Measurements from ENCODE around the gene DAPK1. TPM values are rescaled to one million over a fixed set of nuclear protein-coding genes. Genes with fewer than 3 reads are reported as not detected.

Gene DAPK1
- total and polyA plus RNA-seq, 4 donors = 33.0 to 301 (median 94.1) TPM

DNA sequence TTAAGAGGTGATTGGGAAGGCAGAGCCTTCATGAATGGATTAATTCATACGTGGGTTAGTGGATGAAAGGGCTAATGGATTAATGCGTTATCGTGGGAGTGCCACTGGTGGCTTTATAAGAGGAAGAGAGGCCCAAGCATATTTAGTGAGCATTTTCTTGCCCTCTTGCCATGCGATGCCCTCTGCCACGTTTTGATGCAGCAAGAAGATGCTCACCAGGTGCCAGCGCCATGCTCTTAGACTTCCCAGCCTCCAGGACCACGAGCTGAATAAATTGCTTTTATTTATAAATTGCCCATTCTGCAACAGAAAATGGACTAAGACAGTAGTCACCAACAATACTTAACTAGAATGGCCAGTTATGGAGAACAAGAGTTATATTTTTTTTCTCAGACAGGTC, 24.2 kb downstream of the DAPK1 start:
- no peak overlapping the region for H3K9ac ChIP-seq (ENCODE audit: insufficient read depth in 1 of 2, low read length in 2 of 2)
- H3K36me3 ChIP-seq (ENCODE audit: control insufficient read depth in 4 of 4, insufficient read depth in 4 of 4, low read length in 4 of 4) = peaks cover 0 to 18% (median 6%) of the 10 kb centered on the region in 4 donors
- ATAC-seq (ENCODE audit: insufficient read depth, low FRiP score) (no peak), DNase-seq (no peak)
- no peaks in the 10 kb centered on the region for H3K27me3 ChIP-seq (ENCODE audit: control insufficient read depth in 3 of 3, insufficient read depth in 3 of 3, low read length in 2 of 3)
- H3K9me3 ChIP-seq (ENCODE audit: control insufficient read depth in 4 of 4, insufficient read depth in 3 of 4, low read length in 3 of 4) = peaks cover 0 to 1% (median 0%) of the 10 kb centered on the region in 4 donors
- 85 to 97% methylated on average over 7 of the region's 7 CpGs for WGBS, 2 donors
- H3K4me1 ChIP-seq (ENCODE audit: control insufficient read depth in 5 of 5, insufficient read depth in 5 of 5, low read length in 5 of 5) = peaks cover 0 to 42% (median 14%) of the 10 kb centered on the region in 5 donors
- H3K27ac ChIP-seq (ENCODE audit: low read depth in 1 of 2, low read length in 1 of 2) = no peak overlapping the region
- H3K4me3 ChIP-seq = no peak overlapping the region
- TF ChIP-seq, protein P1, sequence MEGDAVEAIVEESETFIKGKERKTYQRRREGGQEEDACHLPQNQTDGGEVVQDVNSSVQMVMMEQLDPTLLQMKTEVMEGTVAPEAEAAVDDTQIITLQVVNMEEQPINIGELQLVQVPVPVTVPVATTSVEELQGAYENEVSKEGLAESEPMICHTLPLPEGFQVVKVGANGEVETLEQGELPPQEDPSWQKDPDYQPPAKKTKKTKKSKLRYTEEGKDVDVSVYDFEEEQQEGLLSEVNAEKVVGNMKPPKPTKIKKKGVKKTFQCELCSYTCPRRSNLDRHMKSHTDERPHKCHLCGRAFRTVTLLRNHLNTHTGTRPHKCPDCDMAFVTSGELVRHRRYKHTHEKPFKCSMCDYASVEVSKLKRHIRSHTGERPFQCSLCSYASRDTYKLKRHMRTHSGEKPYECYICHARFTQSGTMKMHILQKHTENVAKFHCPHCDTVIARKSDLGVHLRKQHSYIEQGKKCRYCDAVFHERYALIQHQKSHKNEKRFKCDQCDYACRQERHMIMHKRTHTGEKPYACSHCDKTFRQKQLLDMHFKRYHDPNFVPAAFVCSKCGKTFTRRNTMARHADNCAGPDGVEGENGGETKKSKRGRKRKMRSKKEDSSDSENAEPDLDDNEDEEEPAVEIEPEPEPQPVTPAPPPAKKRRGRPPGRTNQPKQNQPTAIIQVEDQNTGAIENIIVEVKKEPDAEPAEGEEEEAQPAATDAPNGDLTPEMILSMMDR (IDR thresholded peaks at IDR 0.05; ENCODE audit: control extremely low read depth, extremely low read depth) = no peak

DNA sequence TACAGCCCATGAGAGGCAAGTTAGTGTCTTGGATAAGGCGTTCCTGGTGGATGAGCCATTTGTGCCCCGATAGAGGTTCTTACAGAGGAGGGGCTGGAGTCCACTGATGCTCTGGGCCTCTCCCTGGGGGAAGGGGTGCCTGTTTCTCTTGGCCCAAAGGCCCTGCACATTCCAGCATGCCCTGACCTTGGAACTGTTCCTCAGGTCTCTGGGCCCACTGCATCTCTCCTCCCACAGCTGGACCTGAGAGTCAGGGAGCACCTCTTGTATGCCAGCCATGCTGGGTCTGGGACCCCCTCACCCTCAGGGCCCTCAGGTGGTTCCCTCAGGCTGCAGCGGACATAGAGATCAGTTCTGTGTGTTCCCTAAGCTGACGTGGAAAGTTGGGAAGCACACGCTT, 26.4 kb downstream of the DAPK1 start:
- H3K9ac ChIP-seq (ENCODE audit: insufficient read depth in 1 of 2, low read length in 2 of 2) = no peak overlapping the region
- WGBS, 2 donors = 78 to 87% methylated on average over 5 of the region's 5 CpGs
- no peak for DNase-seq
- H3K27ac ChIP-seq (ENCODE audit: low read depth in 1 of 2, low read length in 1 of 2) = no peak overlapping the region
- peaks cover 0 to 12% (median 6%) of the 10 kb centered on the region in 4 donors for H3K36me3 ChIP-seq (ENCODE audit: control insufficient read depth in 4 of 4, insufficient read depth in 4 of 4, low read length in 4 of 4)
- H3K27me3 ChIP-seq (ENCODE audit: control insufficient read depth in 3 of 3, insufficient read depth in 3 of 3, low read length in 2 of 3) = no peaks in the 10 kb centered on the region
- H3K4me3 ChIP-seq = no peak overlapping the region
- H3K9me3 ChIP-seq (ENCODE audit: control insufficient read depth in 4 of 4, insufficient read depth in 3 of 4, low read length in 3 of 4) = peaks cover 0 to 1% (median 0%) of the 10 kb centered on the region in 4 donors
- peaks cover 0 to 36% (median 12%) of the 10 kb centered on the region in 5 donors for H3K4me1 ChIP-seq (ENCODE audit: control insufficient read depth in 5 of 5, insufficient read depth in 5 of 5, low read length in 5 of 5)
- TF ChIP-seq, protein P1 (IDR thresholded peaks at IDR 0.05; ENCODE audit: control extremely low read depth, extremely low read depth) = no peak
- ATAC-seq (ENCODE audit: insufficient read depth, low FRiP score) = no peak

DNA sequence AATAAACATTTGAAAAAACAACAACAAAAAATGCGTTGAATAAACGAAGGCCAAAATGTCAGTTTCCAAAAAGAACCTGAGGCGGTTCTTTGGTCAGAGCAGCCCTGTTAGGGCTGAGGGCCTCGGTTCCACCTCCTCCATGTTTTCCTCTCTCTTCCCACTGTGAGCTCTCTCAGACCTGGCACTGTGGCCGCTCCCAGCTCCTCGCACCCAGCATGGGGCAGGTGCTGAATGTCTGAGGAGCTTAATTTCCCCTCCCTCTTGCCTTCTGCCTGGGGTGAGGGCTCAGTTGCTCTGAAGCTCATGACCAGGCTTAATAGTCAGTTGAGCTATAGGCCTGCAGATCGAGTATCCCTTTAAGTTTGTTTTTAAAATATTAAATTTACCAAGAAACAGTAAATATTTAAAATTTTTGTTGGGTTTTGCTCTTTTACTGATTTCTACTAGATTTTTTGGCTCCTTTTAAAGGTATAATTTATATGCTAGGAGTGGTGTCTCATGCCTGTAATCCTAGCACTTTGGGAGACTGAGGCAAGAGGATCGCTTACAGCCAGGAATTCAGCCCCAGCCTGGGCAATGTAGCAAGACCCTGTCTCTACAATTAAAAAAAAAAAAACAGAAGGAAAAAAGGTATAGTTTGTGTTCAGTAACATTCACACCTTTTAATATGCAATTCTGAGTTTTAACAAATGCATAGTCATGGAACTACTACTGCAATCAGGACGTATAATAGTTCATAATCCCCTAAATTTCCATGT, 28.1 kb downstream of the DAPK1 start:
- no peak overlapping the region for H3K27ac ChIP-seq (ENCODE audit: low read depth in 1 of 2, low read length in 1 of 2)
- H3K27me3 ChIP-seq (ENCODE audit: control insufficient read depth in 3 of 3, insufficient read depth in 3 of 3, low read length in 2 of 3) = no peaks in the 10 kb centered on the region
- no peak for DNase-seq
- peaks cover 0 to 37% (median 5%) of the 10 kb centered on the region in 5 donors for H3K4me1 ChIP-seq (ENCODE audit: control insufficient read depth in 5 of 5, insufficient read depth in 5 of 5, low read length in 5 of 5)
- TF ChIP-seq, protein P1 (IDR thresholded peaks at IDR 0.05; ENCODE audit: control extremely low read depth, extremely low read depth) = no peak
- no peak overlapping the region for H3K9ac ChIP-seq (ENCODE audit: insufficient read depth in 1 of 2, low read length in 2 of 2)
- H3K4me3 ChIP-seq = no peak overlapping the region
- H3K36me3 ChIP-seq (ENCODE audit: control insufficient read depth in 4 of 4, insufficient read depth in 4 of 4, low read length in 4 of 4) = peaks cover 0 to 12% (median 6%) of the 10 kb centered on the region in 4 donors
- H3K9me3 ChIP-seq (ENCODE audit: control insufficient read depth in 4 of 4, insufficient read depth in 3 of 4, low read length in 3 of 4) = peaks cover 0 to 1% (median 0%) of the 10 kb centered on the region in 4 donors
- 87 to 93% methylated on average over 9 of the region's 9 CpGs for WGBS, 2 donors
- ATAC-seq (ENCODE audit: insufficient read depth, low FRiP score) = no peak

Data from lung (tissue), 12 donors.